Measurements from ENCODE around the gene MACROD2.

DNA sequence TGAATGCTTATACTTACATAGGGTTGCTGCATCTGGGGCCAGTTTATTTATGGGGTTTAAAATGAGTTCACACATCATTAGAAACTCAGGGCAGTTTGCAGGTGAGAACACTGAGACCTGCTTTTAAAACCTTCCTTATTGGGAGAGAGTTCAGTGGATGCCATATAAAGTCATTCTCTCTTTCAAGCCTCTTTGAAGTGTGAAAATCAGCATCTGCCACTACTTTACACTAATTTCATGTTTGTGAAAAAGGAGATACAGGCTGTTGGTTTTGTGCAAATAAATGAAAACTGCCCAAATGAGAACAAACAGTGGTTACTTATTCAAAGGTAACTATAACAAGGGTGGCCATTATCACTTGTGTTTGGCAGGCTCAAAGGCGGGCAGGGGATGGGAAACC is 2047.4 kb downstream of the MACROD2 start:
- TF ChIP-seq, protein P1, sequence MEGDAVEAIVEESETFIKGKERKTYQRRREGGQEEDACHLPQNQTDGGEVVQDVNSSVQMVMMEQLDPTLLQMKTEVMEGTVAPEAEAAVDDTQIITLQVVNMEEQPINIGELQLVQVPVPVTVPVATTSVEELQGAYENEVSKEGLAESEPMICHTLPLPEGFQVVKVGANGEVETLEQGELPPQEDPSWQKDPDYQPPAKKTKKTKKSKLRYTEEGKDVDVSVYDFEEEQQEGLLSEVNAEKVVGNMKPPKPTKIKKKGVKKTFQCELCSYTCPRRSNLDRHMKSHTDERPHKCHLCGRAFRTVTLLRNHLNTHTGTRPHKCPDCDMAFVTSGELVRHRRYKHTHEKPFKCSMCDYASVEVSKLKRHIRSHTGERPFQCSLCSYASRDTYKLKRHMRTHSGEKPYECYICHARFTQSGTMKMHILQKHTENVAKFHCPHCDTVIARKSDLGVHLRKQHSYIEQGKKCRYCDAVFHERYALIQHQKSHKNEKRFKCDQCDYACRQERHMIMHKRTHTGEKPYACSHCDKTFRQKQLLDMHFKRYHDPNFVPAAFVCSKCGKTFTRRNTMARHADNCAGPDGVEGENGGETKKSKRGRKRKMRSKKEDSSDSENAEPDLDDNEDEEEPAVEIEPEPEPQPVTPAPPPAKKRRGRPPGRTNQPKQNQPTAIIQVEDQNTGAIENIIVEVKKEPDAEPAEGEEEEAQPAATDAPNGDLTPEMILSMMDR (IDR thresholded peaks at IDR 0.05): no peak
- no peak for TF ChIP-seq ZFX (IDR thresholded peaks at IDR 0.05; ENCODE audit: borderline replicate concordance)
